H1 (cell line): Measurements from ENCODE around the gene INIP. TPM values are rescaled to one million over a fixed set of nuclear protein-coding genes. Genes with fewer than 3 reads are reported as not detected.

Experiments
- CTCF ChIA-PET: fragments of 300-600 bp; sonication (Branson Sonifier 250); formaldehyde crosslinking; loops from one replicate; lab custom pipeline; 2021; ENCODE audit not compliant: partially characterized antibody; lab: Charles Lee
- POLR2A ChIA-PET: fragments of 300-600 bp; sonication (Branson Sonifier 250); formaldehyde crosslinking; loops from one replicate; lab custom pipeline; 2021; ENCODE audit warnings: inconsistent platforms; ENCODE audit not compliant: partially characterized antibody; lab: Charles Lee
- DNase-seq, 2 experiments: peaks; one replicate each; pipeline versions ENCODE4 v3.0.0 to v3.0.0-alpha.2; 2010 to 2022; ENCODE audit warnings: low spot score in 2 of 2, low read depth in 1 of 2, mixed read lengths in 1 of 2
- FAIRE-seq: peaks from 2 replicates; lab custom pipeline; 2011; peaks lifted over from hg19 to GRCh38; lab: Jason Lieb, UNC
- H2AFZ ChIP-seq: 2 replicates; pipeline ENCODE4 v1.8.1; 2012; ENCODE audit warnings: low read length, inconsistent platforms
- H2AK5ac ChIP-seq: 2 replicates; pipeline ENCODE4 v1.6.1; 2013; ENCODE audit warnings: low read depth, low read length
- H2BK120ac ChIP-seq: replicated peaks from 2 replicates; pipeline ENCODE3; 2013; ENCODE audit warnings: low read depth, low read length, inconsistent platforms
- H2BK12ac ChIP-seq: 2 replicates; pipeline ENCODE4 v1.6.1; 2013; ENCODE audit warnings: low read depth, low read length
- H2BK15ac ChIP-seq: 2 replicates; pipeline ENCODE4 v1.6.1; 2013; ENCODE audit warnings: low read length
- H2BK20ac ChIP-seq: 2 replicates; pipeline ENCODE4 v1.6.1; 2013; ENCODE audit warnings: low read length
- H2BK5ac ChIP-seq: 2 replicates; pipeline ENCODE4 v1.6.1; 2013; ENCODE audit warnings: low read depth, low read length
- H3K14ac ChIP-seq: 2 replicates; pipeline ENCODE4 v1.6.1; 2013; ENCODE audit warnings: inconsistent platforms; ENCODE audit not compliant: insufficient read length
- H3K18ac ChIP-seq: 2 replicates; pipeline ENCODE4 v1.6.1; 2013; ENCODE audit warnings: low read length; ENCODE audit errors: extremely low read depth
- H3K23ac ChIP-seq: 2 replicates; pipeline ENCODE4 v1.6.1; 2013; ENCODE audit warnings: inconsistent platforms; ENCODE audit not compliant: insufficient read length
- H3K23me2 ChIP-seq: 2 replicates; pipeline ENCODE4 v1.6.1; 2013; ENCODE audit warnings: low read depth, low read length
- H3K27ac ChIP-seq: 2 replicates; pipeline ENCODE4 v1.6.1; 2011; ENCODE audit warnings: low read depth, low read length, inconsistent platforms
- H3K27me3 ChIP-seq, 4 experiments: replicated peaks in 1 of 4; 1 replicate in 1 of 4; 2 replicates in 3 of 4; pipeline versions ENCODE4 v1.6.1 to v1.8.1; 2011 to 2013; ENCODE audit warnings: low read length in 3 of 4, mild to moderate bottlenecking in 3 of 4, inconsistent platforms in 2 of 4, mixed read lengths in 2 of 4, moderate library complexity in 1 of 4; ENCODE audit not compliant: control insufficient read depth in 3 of 4, insufficient read depth in 3 of 4; ENCODE audit errors: extremely low read depth in 1 of 4
- H3K36me3 ChIP-seq, 4 experiments: 2 replicates each; pipeline versions ENCODE4 v1.6.1 to v1.8.1; 2011 to 2013; ENCODE audit warnings: mild to moderate bottlenecking in 4 of 4, low read length in 3 of 4, moderate library complexity in 2 of 4, control low read depth in 1 of 4, inconsistent platforms in 1 of 4; ENCODE audit not compliant: insufficient read depth in 4 of 4, control insufficient read depth in 2 of 4
- H3K4ac ChIP-seq: replicated peaks from 2 replicates; pipeline ENCODE3; 2013; ENCODE audit warnings: low read length, low read depth, mixed read lengths, inconsistent platforms; ENCODE audit not compliant: insufficient read length
- H3K4me1 ChIP-seq, 4 experiments: replicated peaks in 1 of 4; 1 replicate in 1 of 4; 2 replicates in 3 of 4; pipeline versions ENCODE4 v1.6.1 to v1.8.1; 2011 to 2013; ENCODE audit warnings: low read length in 3 of 4, inconsistent platforms in 2 of 4, mixed read lengths in 1 of 4; ENCODE audit not compliant: insufficient read depth in 4 of 4, control insufficient read depth in 3 of 4
- H3K4me2 ChIP-seq, 2 experiments: 2 replicates each; pipeline versions ENCODE4 v1.6.1 to v1.8.1; 2011 to 2013; ENCODE audit warnings: low read depth in 2 of 2, low read length in 2 of 2, control low read depth in 1 of 2, inconsistent platforms in 1 of 2, mild to moderate bottlenecking in 1 of 2; ENCODE audit not compliant: insufficient read depth in 1 of 2
- H3K4me3 ChIP-seq, 4 experiments: fragments of 200-600, 300-600 bp in 1 of 4; sonication (generic), shearing (Covaris generic), sonication (Bioruptor Twin) in 1 of 4; 2 replicates each; pipeline versions ENCODE4 v1.5.1 to v1.8.1; 2011 to 2016; ENCODE audit warnings: low read length in 4 of 4, low read depth in 3 of 4, control low read depth in 2 of 4, inconsistent platforms in 2 of 4, mild to moderate bottlenecking in 2 of 4, mixed read lengths in 1 of 4, moderate library complexity in 1 of 4; ENCODE audit not compliant: insufficient read depth in 2 of 4; ENCODE audit errors: extremely low read depth in 1 of 4
- H3K56ac ChIP-seq: replicated peaks from 2 replicates; pipeline ENCODE3; 2013; ENCODE audit warnings: low read depth, mild to moderate bottlenecking, mixed read lengths, low read length, inconsistent platforms; ENCODE audit not compliant: insufficient read length
- H3K79me1 ChIP-seq: 2 replicates; pipeline ENCODE4 v1.6.1; 2013; ENCODE audit warnings: low read depth, low read length, control low read depth
- H3K79me2 ChIP-seq, 2 experiments: 2 replicates each; pipeline versions ENCODE4 v1.6.1 to v1.8.1; 2012 to 2013; ENCODE audit warnings: low read length in 2 of 2, mild to moderate bottlenecking in 2 of 2, inconsistent platforms in 1 of 2; ENCODE audit not compliant: insufficient read depth in 2 of 2, control insufficient read depth in 1 of 2
- H3K9ac ChIP-seq, 4 experiments: replicated peaks in 1 of 4; 1 replicate in 1 of 4; 2 replicates in 3 of 4; pipeline versions ENCODE4 v1.6.1 to v1.8.1; 2011 to 2013; ENCODE audit warnings: low read depth in 3 of 4, low read length in 3 of 4, control low read depth in 2 of 4, mild to moderate bottlenecking in 2 of 4, moderate library complexity in 2 of 4, inconsistent platforms in 1 of 4; ENCODE audit errors: extremely low read depth in 1 of 4
- H3K9me3 ChIP-seq, 2 experiments: 2 replicates each; pipeline versions ENCODE4 v1.6.1 to v1.8.1; 2012 to 2013; ENCODE audit warnings: mild to moderate bottlenecking in 2 of 2, moderate library complexity in 2 of 2, control low read depth in 1 of 2, inconsistent platforms in 1 of 2, low read depth in 1 of 2, low read length in 1 of 2, mixed read lengths in 1 of 2; ENCODE audit not compliant: insufficient read depth in 2 of 2
- H4K20me1 ChIP-seq, 2 experiments: replicated peaks in 1 of 2; 2 replicates each; pipeline versions ENCODE3 to v1.8.1; 2011 to 2013; ENCODE audit warnings: inconsistent platforms in 2 of 2, low read length in 2 of 2, mild to moderate bottlenecking in 1 of 2; ENCODE audit not compliant: insufficient read depth in 2 of 2, control insufficient read depth in 1 of 2
- H4K5ac ChIP-seq: 2 replicates; pipeline ENCODE4 v1.6.1; 2013; ENCODE audit warnings: low read length, low read depth, mixed read lengths, inconsistent platforms; ENCODE audit not compliant: insufficient read length
- H4K8ac ChIP-seq: 2 replicates; pipeline ENCODE4 v1.8.0; 2013; ENCODE audit warnings: mild to moderate bottlenecking, moderate library complexity, low read length, inconsistent platforms; ENCODE audit not compliant: insufficient read depth; ENCODE audit errors: extremely low read depth
- H4K91ac ChIP-seq: replicated peaks from 2 replicates; pipeline ENCODE3; 2013; ENCODE audit warnings: low read length, mixed read lengths, inconsistent platforms; ENCODE audit not compliant: insufficient read length
- ATF2 ChIP-seq: IDR thresholded peaks from 2 replicates; pipeline ENCODE4 v1.6.1; 2012; ENCODE audit warnings: low read length, inconsistent platforms
- BCL11A ChIP-seq, 2 experiments: IDR thresholded peaks; one replicate each; pipeline ENCODE4 v1.6.1; 2011; ENCODE audit warnings: low read depth in 2 of 2, low read length in 2 of 2, mild to moderate bottlenecking in 2 of 2
- CBX8 ChIP-seq: fragments of 300-800, 300-1000 bp; sonication (generic); IDR thresholded peaks from 2 replicates; pipeline ENCODE4 v1.7.1; 2016; ENCODE audit warnings: low read depth, low read length, borderline replicate concordance
- CHD2 ChIP-seq: IDR thresholded peaks from 2 replicates; pipeline ENCODE4 v1.6.1; 2012; ENCODE audit warnings: low read length, improper control_type of control experiment
- EZH2 ChIP-seq: fragments of 200-600 bp; sonication (generic); IDR thresholded peaks from 2 replicates; pipeline ENCODE4 v1.7.1; 2012; ENCODE audit warnings: low read depth, mild to moderate bottlenecking, moderate library complexity, low read length, inconsistent platforms; ENCODE audit not compliant: severe bottlenecking
- GTF2F1 ChIP-seq: IDR thresholded peaks from 2 replicates; pipeline ENCODE4 v1.6.1; 2012; ENCODE audit warnings: low read depth, low read length, improper control_type of control experiment, borderline replicate concordance
- HDAC6 ChIP-seq: IDR thresholded peaks from one replicate; pipeline ENCODE4 v1.7.1; 2012; ENCODE audit warnings: low read depth, mild to moderate bottlenecking, inconsistent platforms, low read length, moderate library complexity
- NANOG ChIP-seq: IDR thresholded peaks from 2 replicates; pipeline ENCODE4 v1.6.1; 2011; ENCODE audit warnings: low read length, low read depth, mild to moderate bottlenecking, inconsistent platforms; ENCODE audit not compliant: insufficient read depth, poor library complexity, severe bottlenecking
- PHF8 ChIP-seq: fragments of 200-600 bp; sonication (generic); conservative IDR thresholded peaks from 2 replicates; pipeline ENCODE4 v1.7.1; 2012; ENCODE audit warnings: low read depth, mild to moderate bottlenecking, inconsistent platforms, low read length, moderate library complexity
- TAF1 ChIP-seq: IDR thresholded peaks from 2 replicates; pipeline ENCODE4 v1.6.1; 2011; ENCODE audit warnings: mild to moderate bottlenecking, low read depth, low read length
- TCF12 ChIP-seq: IDR thresholded peaks from 2 replicates; pipeline ENCODE4 v1.6.1; 2011; ENCODE audit warnings: low read depth, mild to moderate bottlenecking, low read length
- TEAD4 ChIP-seq: IDR thresholded peaks from 2 replicates; pipeline ENCODE4 v1.6.1; 2012; ENCODE audit warnings: low read depth, low read length, inconsistent platforms, mixed read lengths
- WGBS, 2 experiments: shearing (Covaris generic) in 1 of 2; methylation state at CpG; one replicate each; pipeline versions ENCODE4 v1.1.6 to v1.1.7; 2013 to 2015; ENCODE audit warnings: low lambda C conversion rate in 2 of 2, mixed read lengths in 2 of 2, inconsistent platforms in 1 of 2, low coverage in 1 of 2, missing lambda C conversion rate in 1 of 2; ENCODE audit not compliant: insufficient replicate concordance in 2 of 2, insufficient coverage in 1 of 2, insufficient read length in 1 of 2; ENCODE audit errors: extremely low coverage in 1 of 2, missing lambda C conversion rate in 1 of 2; 5-methylcytosine and 5-hydroxymethylcytosine counted together
- polyA plus RNA-seq, 7 experiments: library from polyadenylated mRNA; depleted of rRNA in 3 of 7; stranded (reverse) in 5 of 7; unstranded in 2 of 7; fragments of >200 nt in 5 of 7; fragments of 200-250 nt in 2 of 7; gene quantifications; 1 replicate in 5 of 7; 2 replicates in 1 of 7; 4 replicates in 1 of 7; pipeline versions ENCODE4 v1.2.1 to v1.2.3, GENCODE V29; 2011 to 2013; ENCODE audit warnings: missing spikeins in 2 of 7, mixed read lengths in 2 of 7
- total RNA-seq: library from RNA; stranded (reverse); fragmentation: NEBNext Ultra II Directional; extraction: Animal tissue kit (Norgen Biotek cat#: 25700); gene quantifications from 2 replicates; pipeline ENCODE4 v1.2.1, GENCODE V29; 2021

INIP gene
- total and polyA plus RNA-seq, 2 of the 8 experiments (the other 6 are each of a cell fraction or from before 2014, with no cell fraction given): 10.7 to 18.3 TPM

GRCh38 chr9:112719241-112719691 is 1.3 kb upstream of the INIP start:
- H3K27ac ChIP-seq: no peak overlapping the region
- H3K4me3 ChIP-seq: no peak overlapping the region
- H2BK20ac ChIP-seq: no peak overlapping the region
- H3K9me3 ChIP-seq: no peaks in the 10 kb centered on the region
- H3K79me1 ChIP-seq: no peaks in the 10 kb centered on the region
- no peak overlapping the region for H2BK5ac ChIP-seq
- no peak overlapping the region for H3K23ac ChIP-seq
- no peak overlapping the region for H3K4ac ChIP-seq
- H3K56ac ChIP-seq: no peak overlapping the region
- H3K79me2 ChIP-seq: peaks cover 0 to 9% of the 10 kb centered on the region in 2 experiments; a peak in 2 of 4 replicates
- WGBS, 2 experiments: 83% methylated on average over 1 of the region's 1 CpG; no CpG with 5 or more reads in 1 of the 2 experiments
- no peak overlapping the region for H4K8ac ChIP-seq
- POLR2A ChIA-PET: interaction anchor here (0.6 kb wide), 1 partner anchor 274 kb away, joined by 3 read pairs; no protein-coding TSS in a partner anchor
- no peak overlapping the region for H3K14ac ChIP-seq
- H2AK5ac ChIP-seq: no peak overlapping the region
- H3K4me1 ChIP-seq: no peaks in the 10 kb centered on the region
- H3K27me3 ChIP-seq: no peaks in the 10 kb centered on the region
- CTCF ChIA-PET: interaction anchor here (0.8 to 2.8 kb wide), 11 partner anchors 10 to 634 kb away, joined by 3 to 13 read pairs (median 5); partner anchors contain the start of gene SNX30
- DNase-seq (no peak), FAIRE-seq (no peak)
- no peak overlapping the region for H4K91ac ChIP-seq
- H3K4me2 ChIP-seq: no peak overlapping the region
- H2BK15ac ChIP-seq: no peak overlapping the region
- no peak overlapping the region for H2AFZ ChIP-seq
- peaks cover 4% of the 10 kb centered on the region for H3K23me2 ChIP-seq
- H2BK120ac ChIP-seq: no peak overlapping the region
- no peak overlapping the region for H3K9ac ChIP-seq
- peaks cover 0 to 6% (median 0%) of the 10 kb centered on the region in 4 experiments; a peak in 1 of 8 replicates for H3K36me3 ChIP-seq
- H4K20me1 ChIP-seq: no peaks in the 10 kb centered on the region
- H4K5ac ChIP-seq: no peak overlapping the region
- no peak overlapping the region for H3K18ac ChIP-seq
- no peak overlapping the region for H2BK12ac ChIP-seq
- TF ChIP-seq EZH2 (no peak), HDAC6 (no peak), NANOG (no peak), CHD2 (no peak), TAF1 (no peak), ATF2 (no peak), TEAD4 (no peak), TCF12 (no peak), CBX8 (no peak), GTF2F1 (no peak), PHF8 (no peak), BCL11A (IDR thresholded peaks at IDR 0.05; ENCODE audit: low read depth in 2 of 2, low read length in 2 of 2) (no peak)
